T-helper 1 cell (primary cell): ENCODE measurements around the gene ASPG.

ENCODE experiments used
- DNase-seq, 5 donors: peaks; one replicate each; pipeline ENCODE4 v3.0.0-alpha.2; 2012 to 2020

ASPG gene

DNA sequence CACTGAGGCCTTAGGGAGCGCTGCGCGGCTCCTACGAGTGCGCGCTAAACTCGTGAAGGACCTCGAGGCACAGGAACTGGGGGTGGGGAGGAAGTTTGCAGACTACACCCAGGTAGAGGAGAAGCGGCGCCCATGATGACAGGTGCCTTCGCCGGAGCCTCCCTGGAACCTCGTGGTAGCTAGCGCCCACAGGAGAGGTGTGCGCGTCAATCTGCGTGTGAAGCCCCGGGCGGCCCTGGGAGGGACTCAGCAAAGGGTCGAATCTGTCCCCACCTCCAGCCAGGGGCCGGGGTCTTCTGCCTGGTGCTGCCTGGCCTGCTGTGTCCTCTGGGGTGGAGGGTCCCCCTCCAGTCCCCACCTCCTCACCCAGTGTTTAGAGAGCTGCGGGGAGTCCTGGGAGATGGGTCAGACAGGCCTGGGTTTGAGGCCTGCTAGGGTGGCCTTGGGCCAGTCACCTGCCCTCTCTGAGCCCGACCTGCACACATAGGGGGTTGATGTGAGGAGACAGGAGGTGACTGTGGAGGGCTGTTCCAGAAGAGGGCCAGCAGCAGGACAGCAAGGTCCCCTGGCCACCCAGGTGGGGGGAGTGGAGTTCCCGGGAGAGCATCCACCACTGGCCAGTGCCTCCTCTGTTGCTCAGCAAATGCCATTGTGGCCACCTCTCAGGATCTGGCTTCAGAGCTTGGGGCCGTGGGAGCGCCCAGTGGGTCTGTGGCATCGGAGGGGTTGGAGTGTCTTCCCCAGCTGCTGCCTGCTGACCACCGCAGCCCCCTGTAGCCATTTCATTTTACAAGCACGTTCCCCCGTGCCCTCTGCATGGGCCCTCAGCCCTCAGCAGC is 32.7 kb downstream of the ASPG start:
- peak in 2 of 5 donors; percentile 0 to 9 for DNase-seq

DNA sequence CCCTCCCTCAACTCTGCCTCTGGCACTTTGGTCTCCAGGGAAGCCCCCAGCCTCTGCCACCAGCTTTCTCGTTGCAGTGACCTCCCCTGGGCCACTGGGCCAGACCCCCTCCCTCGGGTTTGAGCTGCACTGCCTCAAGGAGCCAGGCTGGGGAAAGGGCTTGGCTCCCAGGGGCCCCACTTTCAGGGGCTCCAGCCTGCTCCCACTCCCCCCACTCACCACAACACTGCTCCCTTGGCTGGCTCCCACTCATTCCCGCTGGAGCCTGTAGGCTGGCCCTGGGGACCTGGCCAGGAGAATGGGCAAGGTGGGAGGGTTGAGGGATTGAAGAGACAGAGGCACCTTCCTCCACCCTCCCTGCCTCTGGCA is 33.6 kb downstream of the ASPG start:
- no peak for DNase-seq

DNA sequence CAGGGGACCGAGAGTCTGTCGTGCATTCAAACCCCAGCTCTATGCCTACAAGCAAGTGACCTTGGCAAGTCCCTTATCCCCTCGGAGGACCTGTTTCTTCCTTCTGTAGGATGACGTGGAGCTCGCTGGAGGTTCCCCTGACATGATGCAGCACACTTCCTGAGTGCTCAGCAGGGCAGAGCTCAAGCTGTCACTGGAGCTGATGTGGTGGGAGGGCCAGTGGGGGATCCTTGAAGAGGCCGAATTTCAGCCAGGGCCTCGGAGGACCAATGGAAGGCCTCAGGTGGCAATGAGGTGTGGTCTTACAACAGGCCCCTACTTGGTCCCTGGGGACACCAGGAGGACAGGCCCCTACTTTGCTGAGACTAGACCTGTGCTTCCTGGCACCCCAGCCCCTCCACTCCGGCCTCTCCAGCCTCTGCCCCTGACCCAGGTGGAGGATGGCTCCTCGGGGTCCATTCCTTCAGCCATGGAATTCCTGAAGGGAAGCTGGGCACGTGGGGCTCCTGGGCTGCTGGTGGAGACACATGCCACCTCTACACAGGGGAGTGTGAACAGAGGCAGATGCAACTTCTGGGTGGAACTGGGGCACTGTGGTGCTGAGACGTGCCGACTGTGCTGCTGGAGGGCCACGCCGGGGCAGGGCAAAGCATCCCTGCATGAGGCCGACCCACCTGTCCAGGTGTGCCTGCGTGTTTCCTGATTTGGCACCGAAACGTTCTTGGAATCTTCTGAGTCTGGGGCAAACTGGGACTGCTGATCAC is 34.2 kb downstream of the ASPG start:
- DNase-seq: no peak

DNA sequence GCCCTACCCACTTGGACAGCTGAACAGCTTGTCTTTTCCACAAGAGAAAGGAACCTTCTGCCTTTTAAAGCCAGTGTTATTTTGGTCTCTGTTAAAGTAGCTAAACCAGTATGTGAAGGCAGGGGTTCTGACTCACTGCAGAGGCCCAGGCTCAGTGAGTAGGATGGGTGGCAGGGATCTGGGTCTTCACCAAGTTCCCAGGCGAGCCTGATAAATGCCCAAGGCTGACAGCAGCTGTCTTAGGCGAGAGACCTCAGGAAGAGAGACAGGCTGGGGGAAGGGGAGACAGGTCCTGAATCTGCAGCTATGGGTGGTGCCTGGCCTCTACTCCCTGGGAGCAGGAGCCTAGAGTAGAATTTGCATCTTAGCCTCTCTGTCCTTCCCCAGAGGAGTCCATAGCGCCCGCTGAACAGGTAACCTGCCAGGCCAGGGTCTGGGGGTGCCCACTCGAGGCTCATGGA is 34.8 kb downstream of the ASPG start:
- DNase-seq: no peak

GRCh38 chr14:104121142-104121541 is 35.6 kb downstream of the ASPG start:
- no peak for DNase-seq

DNA sequence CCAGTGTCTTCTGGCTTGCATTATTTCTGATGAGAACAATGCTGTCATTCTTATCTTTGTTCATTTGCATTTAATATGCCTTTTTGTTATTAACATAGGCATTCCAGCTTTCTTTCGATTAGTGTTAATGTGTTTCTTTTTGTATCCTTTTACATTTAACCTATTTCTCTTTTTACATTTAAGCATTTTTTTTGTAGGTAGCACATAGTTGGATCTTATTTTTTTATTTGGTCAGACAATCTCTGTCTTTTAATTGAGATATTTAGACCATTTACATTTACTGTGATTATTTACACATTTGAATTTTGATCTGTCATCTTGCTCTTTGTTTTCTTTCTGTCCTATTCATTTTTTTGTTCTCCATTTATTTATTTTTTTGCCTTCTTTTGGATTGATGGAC is 38.4 kb downstream of the ASPG start:
- no peak for DNase-seq

- no peak for DNase-seq
These were observed 39.5 kb downstream of the ASPG start for GRCh38 chr14:104125011-104125410.

DNA sequence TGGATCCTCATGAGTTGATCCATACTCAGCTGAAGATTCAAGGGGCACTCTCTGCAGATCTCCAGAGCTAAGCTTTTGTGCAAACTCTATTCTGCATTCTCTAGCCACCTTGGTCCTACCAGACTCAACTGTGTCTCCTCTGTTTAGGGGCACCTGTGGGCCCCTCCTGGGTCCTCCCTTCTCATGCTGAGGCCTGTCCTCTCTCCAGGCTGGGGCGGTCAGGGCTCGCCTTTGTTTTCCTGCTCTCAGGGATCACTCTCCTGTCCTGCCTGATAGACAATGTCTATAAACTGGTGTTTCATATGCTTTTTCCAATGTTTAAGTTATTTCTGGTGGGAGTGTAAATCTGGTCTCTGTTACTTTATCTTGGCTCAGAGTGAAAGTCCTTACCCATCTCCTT is 41.3 kb downstream of the ASPG start:
- no peak for DNase-seq

DNA sequence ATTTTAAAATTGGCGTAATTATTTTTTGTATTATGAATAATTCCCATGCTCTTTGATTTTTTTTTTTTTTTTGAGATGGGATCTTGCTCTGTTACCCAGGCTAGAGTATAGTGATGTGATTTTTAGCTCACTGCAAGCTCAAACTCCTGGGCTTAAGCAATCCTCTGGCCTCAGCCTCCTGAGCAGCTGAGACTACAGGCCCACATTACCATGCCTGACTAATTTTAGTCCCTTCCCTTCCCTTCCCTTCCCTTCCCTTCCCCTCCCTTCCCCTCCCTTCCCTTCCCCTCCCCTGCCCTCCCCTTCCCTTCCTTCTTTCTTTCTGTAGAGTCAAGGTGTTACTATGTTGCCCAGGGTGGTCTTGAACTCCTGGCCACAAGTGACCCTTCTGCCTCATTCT is 43.5 kb downstream of the ASPG start:
- DNase-seq: no peak

DNA sequence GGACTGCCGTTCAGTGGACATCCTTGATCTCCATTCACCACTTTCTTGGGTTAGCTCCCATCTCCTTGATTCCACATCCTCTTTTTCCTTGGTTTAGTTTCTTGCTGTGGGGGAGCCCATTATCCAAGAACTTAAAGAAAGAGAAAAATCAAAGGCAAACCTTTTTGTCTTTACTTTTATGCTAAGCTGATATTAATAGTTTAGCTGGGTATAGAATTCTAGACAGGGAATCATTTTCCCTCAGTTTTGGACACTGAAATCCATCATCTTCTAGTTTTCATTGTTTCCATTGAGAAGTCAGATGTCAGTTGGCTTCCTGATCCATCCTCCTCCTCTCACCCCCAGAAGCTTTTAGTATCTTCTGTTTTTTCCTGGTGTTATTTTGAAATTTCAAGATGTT is 44.1 kb downstream of the ASPG start:
- DNase-seq: no peak

DNA sequence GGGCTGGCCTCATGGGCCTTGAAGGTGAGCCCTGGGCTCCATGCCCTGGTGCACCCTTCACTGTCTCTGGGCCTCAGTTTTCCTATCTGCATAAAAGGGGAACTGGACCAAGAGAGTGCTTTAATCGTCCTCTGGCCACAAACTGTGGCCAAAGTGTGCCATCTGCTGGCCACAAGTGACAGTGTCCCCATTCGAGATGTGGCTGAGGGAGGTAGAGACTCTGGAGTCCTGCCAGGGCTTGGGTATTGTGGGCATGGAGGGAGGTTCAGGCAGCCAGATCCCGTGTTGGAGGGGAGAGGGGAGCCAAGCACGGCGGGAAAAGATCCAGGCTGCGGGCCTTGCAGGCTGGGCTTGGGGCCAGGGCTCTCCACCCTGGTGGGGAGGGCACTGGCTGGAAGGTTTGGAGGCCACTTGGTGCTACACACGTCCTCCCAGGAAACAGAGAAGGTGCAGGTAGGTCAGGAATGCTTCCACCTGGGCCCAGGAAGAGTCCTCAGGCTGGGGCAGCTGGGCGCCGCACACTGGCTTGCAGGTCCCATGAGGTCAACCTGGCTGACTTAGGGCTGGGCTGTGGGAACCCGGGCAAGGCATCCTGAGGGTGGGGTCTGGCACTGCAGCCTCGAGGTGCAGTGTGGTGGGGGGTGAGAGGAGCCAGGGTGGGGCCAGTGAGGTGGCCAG is 45.6 kb downstream of the ASPG start:
- peak in 1 of 5 donors; percentile 0 for DNase-seq

DNA sequence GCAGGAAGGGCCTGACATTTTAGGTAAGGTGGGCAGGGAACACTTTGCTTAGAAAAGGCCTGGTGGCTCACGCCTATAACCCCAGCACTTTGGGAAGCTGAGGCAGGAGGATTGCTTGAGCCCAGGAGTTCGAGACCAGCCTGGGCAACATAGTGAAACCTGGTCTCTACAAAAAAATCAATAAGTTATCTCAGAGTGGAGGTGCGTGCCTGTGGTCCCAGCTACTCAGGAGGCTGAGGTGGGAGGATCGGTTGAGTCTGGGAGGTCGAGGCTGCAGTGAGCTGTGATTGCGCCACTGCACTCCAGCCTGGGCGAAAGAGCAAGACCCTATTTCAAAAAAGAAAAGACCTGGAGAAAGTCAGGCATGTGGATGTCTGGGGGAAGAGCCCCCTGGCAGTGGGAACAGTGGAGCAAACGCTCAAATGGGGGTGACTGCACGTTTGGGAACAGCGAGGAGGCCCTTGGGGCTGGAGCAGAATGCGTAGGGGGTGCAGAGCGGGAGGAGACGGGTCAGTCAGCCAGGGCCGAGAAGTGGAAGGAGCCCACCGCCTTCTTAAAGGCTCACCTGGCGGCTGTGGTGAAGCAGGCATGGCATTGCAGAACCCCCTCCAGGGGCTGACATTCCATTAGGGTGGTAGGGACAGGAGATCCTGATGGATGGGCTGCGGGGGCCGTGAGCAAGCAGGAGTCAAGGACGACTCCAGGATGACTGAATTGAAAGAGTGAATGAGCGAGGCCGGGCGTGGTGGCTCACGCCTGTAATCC is 46.6 kb downstream of the ASPG start:
- no peak for DNase-seq

DNA sequence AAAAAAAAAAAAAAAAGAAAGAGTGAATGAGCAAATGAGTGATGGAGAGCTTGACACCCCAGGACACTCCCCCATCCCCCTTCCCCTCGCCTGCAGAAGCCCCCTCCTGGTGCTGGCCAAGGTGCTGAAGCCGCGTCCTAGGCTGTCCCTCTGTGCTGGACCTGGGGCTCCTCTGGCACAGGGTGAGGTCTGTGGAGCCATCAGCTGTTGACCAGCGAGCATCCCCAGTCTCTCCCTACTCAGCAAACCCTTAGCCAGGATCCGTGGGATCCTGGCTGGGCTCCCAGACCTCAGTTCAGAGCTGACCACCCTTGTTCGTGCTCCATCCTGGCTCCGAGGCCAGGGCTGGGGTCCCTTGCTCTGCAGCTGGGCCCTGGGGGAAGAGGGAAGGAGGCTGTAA is 47.5 kb downstream of the ASPG start:
- peak in 1 of 5 donors; percentile 0 for DNase-seq

DNA sequence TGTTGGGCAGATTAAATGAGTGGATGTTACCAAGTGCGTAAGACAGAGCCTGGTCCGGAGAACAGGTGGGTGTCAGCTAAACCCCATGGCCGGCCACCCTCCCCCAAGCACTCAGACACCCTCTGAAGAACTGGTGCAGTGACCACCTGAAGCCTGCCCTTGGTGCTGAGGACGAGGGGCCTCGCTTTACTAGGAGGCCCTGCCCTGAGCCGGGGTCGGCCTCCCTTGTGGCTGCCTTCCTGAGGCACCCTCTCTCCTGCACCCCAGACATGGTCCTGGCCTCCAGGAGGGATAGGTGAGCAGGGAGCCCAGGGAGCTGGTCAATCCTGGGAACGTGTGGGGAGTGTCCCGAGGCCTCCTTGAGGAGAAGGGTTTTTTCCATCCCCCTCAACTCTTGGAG is 48.0 kb downstream of the ASPG start:
- DNase-seq: peak in 1 of 5 donors; percentile 0

DNA sequence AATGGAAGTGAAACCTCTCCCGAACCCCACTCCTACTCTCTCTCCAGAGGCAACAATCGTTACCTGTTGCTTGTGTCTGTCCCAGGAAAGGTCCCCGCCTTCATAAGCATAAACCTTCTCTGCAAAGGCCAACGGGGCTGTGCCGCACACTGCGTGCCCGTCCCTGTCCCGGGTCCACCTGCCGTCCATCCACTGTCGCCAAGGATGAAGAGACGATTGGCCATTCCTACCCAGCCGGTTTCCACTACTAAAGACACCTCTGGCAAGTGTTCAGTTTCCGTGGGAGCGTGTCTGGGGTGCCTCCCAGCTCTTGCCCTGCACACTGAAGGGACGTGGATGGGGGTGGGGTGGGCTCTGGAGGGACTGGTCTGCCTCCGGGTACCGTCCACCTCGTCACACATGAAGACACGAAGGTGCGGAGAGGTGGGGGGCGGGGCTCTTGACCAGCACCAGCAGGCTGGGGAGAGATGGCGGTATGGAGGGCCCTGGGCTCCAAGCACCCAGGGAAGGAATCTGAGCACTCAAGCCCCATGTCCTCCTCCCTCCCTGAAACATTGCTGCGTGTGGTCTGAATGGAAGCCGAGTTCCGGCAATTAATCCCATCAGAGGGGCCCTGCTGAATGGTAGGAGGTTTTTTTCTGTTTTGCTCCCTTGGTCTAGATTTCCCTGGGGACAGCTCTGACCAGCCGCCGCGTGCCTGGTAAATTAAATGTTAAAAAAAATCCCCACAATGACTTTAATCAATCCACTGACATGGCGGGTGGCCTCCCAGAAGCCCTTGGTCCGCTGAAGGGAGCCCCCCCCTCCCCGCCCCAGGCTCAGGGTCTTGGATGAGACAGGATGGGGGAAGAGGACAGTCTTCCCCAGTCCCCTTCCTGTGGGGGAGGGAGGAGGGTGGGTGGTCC is 48.8 kb downstream of the ASPG start:
- DNase-seq: peak in 1 of 5 donors; percentile 1

DNA sequence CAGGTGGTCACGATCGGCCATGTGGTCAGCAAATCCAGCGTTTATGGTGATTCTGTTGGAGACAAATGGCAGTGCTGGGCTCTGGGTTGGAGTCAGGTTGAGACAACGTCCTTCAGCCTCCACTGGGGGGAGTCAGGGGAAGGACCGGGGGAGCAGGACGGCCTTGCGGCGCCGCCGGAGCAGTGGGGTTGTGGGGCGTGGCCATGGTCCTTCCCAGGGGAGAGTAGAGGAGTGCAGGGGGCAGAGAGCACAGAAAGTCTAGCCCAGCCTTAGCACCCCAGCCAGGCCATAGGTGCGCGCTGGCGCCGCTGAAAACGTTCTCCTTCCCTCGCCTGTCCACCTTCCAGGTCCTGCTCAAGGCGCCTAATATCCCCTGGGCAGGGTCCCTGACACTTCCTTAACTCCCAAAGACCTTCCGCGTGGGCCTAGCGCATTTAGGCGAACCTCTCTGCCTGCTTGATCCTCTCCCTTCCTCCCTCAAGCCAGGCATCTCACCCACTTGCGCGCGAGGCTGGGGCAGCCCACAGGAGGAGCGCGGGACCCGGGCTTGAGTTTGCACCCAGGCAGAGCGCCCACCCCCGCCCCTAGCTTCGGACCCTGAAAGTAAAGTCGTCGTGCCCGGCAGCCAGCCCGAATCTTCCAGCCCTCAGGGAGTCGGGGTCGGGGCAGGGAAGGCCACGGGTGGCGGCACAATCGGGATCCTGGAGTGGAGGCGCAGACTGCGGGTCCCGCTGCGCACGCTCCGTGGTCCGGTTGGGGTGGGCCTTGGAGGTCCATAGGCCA is 49.8 kb downstream of the ASPG start:
- DNase-seq: peak in 2 of 5 donors; percentile 1 to 8

GRCh38 chr14:104135904-104136471 is 50.5 kb downstream of the ASPG start:
- peak in 1 of 5 donors; percentile 11 for DNase-seq

DNA sequence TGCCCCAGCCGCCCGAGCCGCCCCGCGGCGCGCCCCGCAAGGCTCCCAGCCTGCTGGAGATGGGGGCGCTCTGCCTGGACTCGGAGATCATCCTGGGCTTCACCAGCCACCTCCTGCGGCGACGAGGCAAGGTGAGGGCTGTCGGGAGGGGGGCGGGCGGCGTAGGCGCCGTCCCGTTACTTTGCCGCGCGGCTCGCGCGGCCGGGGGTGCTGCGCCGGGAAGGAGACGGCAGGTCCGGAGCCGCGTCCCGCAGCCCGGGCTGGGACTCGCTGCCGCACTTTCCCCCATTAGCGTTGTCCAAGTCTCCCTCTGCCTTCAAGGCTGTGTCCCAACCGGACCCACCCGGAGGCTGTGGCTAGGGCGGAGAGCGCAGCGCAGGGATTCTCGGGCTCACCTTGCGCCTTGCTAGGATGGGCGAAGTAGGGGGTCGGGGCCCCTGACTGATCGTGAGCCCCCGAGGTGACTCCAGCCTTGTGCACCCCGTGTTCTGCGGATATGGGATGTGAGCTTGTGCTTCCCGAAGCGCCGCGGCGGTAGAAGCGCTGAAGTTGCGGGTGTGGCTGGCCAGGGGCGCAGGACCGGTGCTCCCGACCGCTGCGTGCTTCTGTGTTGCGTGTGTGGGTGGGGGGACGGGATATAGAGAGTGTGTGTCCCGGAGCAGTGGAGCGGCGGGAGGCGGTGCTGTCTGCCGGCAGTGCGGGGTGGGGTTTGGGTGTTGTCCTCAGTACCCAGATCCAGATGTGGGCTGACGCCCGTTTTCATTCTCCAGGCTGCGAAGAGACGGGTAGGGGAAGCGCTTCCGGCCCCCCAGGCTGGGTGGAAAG is 51.2 kb downstream of the ASPG start:
- peak in 1 of 5 donors; percentile 8 for DNase-seq
